ENCODE data around the gene TCF21.
A peak's percentile ranks its signal among the peaks of the same experiment; 100 is the strongest.
"Not testable (repeated sequence)": the region's sequence is repeated elsewhere in the genome, so short reads cannot be mapped to it uniquely, and the experiment has no call there.

Gene TCF21

GRCh38 chr6:133923938-133924593 is 35.2 kb downstream of the TCF21 start:
- peak; percentile 60 for DNase-seq (ENCODE audit: low read depth, low spot score)
- Histone ChIP-seq H3K27ac (no peak overlapping the region), H3K36me3 (ENCODE audit: insufficient read depth, low read length) (no peaks in the 10 kb centered on the region), H3K9ac (ENCODE audit: insufficient read length) (no peak overlapping the region), H3K9me3 (ENCODE audit: low read depth, low read length) (no peaks in the 10 kb centered on the region), H3K4me3 (no peak overlapping the region)
- TF ChIP-seq EZH2 (IDR thresholded peaks at IDR 0.05) = no peak
- no peak for TF ChIP-seq FOXP2 (optimal IDR thresholded peaks at IDR 0.05; ENCODE audit: control extremely low read depth, extremely low read length, insufficient read depth)
- TF ChIP-seq POLR2AphosphoS5 (IDR thresholded peaks at IDR 0.05; ENCODE audit: borderline replicate concordance, low read depth, low read length) = no peak

GRCh38 chr6:133931221-133931620 is 42.3 kb downstream of the TCF21 start:
- not testable (repeated sequence) for H3K9me3 ChIP-seq (ENCODE audit: low read depth, low read length); H3K36me3 ChIP-seq (ENCODE audit: insufficient read depth, low read length); DNase-seq (ENCODE audit: low read depth, low spot score); H3K27ac ChIP-seq; H3K9ac ChIP-seq (ENCODE audit: insufficient read length); H3K4me3 ChIP-seq

GRCh38 chr6:133936352-133936751 is 47.4 kb downstream of the TCF21 start:
- H3K4me3 ChIP-seq; H3K27ac ChIP-seq; H3K9me3 ChIP-seq (ENCODE audit: low read depth, low read length); H3K36me3 ChIP-seq (ENCODE audit: insufficient read depth, low read length); H3K9ac ChIP-seq (ENCODE audit: insufficient read length); DNase-seq (ENCODE audit: low read depth, low spot score): not testable (repeated sequence)

- no peak for DNase-seq (ENCODE audit: low read depth, low spot score)
- Histone ChIP-seq H3K27ac (no peak overlapping the region), H3K36me3 (ENCODE audit: insufficient read depth, low read length) (no peaks in the 10 kb centered on the region), H3K4me3 (no peak overlapping the region), H3K9ac (ENCODE audit: insufficient read length) (no peak overlapping the region), H3K9me3 (ENCODE audit: low read depth, low read length) (no peaks in the 10 kb centered on the region)
- TF ChIP-seq FOXP2 (optimal IDR thresholded peaks at IDR 0.05; ENCODE audit: control extremely low read depth, extremely low read length, insufficient read depth) (no peak), POLR2AphosphoS5 (IDR thresholded peaks at IDR 0.05; ENCODE audit: borderline replicate concordance, low read depth, low read length) (no peak), EZH2 (IDR thresholded peaks at IDR 0.05) (no peak)
These were observed 49.0 kb downstream of the TCF21 start for GRCh38 chr6:133937909-133938308.

GRCh38 chr6:133938533-133938932 is 49.6 kb downstream of the TCF21 start:
- Histone ChIP-seq H3K9ac (ENCODE audit: insufficient read length) (no peak overlapping the region), H3K36me3 (ENCODE audit: insufficient read depth, low read length) (no peaks in the 10 kb centered on the region), H3K9me3 (ENCODE audit: low read depth, low read length) (no peaks in the 10 kb centered on the region), H3K27ac (no peak overlapping the region), H3K4me3 (no peak overlapping the region)
- no peak for TF ChIP-seq POLR2AphosphoS5 (IDR thresholded peaks at IDR 0.05; ENCODE audit: borderline replicate concordance, low read depth, low read length)
- TF ChIP-seq EZH2 (IDR thresholded peaks at IDR 0.05) = no peak
- TF ChIP-seq FOXP2 (optimal IDR thresholded peaks at IDR 0.05; ENCODE audit: control extremely low read depth, extremely low read length, insufficient read depth) = no peak
- DNase-seq (ENCODE audit: low read depth, low spot score) = no peak

GRCh38 chr6:133939778-133940667 is 51.1 kb downstream of the TCF21 start:
- TF ChIP-seq EZH2 (IDR thresholded peaks at IDR 0.05) (no peak), POLR2AphosphoS5 (IDR thresholded peaks at IDR 0.05; ENCODE audit: borderline replicate concordance, low read depth, low read length) (no peak), FOXP2 (optimal IDR thresholded peaks at IDR 0.05; ENCODE audit: control extremely low read depth, extremely low read length, insufficient read depth) (no peak)
- DNase-seq (ENCODE audit: low read depth, low spot score) = no peak
- Histone ChIP-seq H3K4me3 (no peak overlapping the region), H3K36me3 (ENCODE audit: insufficient read depth, low read length) (no peaks in the 10 kb centered on the region), H3K9me3 (ENCODE audit: low read depth, low read length) (no peaks in the 10 kb centered on the region), H3K9ac (ENCODE audit: insufficient read length) (no peak overlapping the region), H3K27ac (no peak overlapping the region)

All from SK-N-MC (cell line).